A673 (cell line): ENCODE data around the gene ITIH5. TPM values are rescaled to one million over a fixed set of nuclear protein-coding genes. Genes with fewer than 3 reads are reported as not detected.

ENCODE experiments used
- BruUV-seq: library from RNA; stranded (reverse); fragments of 400-500 nt; replicated peaks from 2 replicates; lab custom pipeline; 2021; lab: Mats Ljungman, UMichigan
- CTCF ChIA-PET: fragments of 300-600 bp; sonication (Branson Sonifier 250); formaldehyde crosslinking; loops from one replicate; lab custom pipeline; 2022; ENCODE audit warnings: antibody characterized with exemption; lab: Charles Lee
- POLR2A ChIA-PET: fragments of 300-600 bp; sonication (Branson Sonifier 250); formaldehyde crosslinking; loops from one replicate; lab custom pipeline; 2022; ENCODE audit warnings: antibody characterized with exemption; ENCODE audit not compliant: low non-redundant PET; lab: Charles Lee
- DNase-seq: peaks from one replicate; pipeline ENCODE4 v3.0.0-alpha.2; 2015; ENCODE audit warnings: low spot score
- H3K27ac ChIP-seq: fragments of 200-600 bp; sonication (generic); 2 replicates; pipeline ENCODE4 v1.5.1; 2016; ENCODE audit warnings: mixed run types, low read depth, mild to moderate bottlenecking, mixed read lengths, antibody characterized with exemption, low read length; ENCODE audit not compliant: poor library complexity, severe bottlenecking
- H3K27me3 ChIP-seq: fragments of 200-600 bp; sonication (generic); replicated peaks from 2 replicates; pipeline ENCODE4 v1.6.1; 2017; ENCODE audit warnings: mixed run types, low read depth, mild to moderate bottlenecking, mixed read lengths, antibody characterized with exemption, low read length; ENCODE audit not compliant: insufficient read depth, poor library complexity
- H3K36me3 ChIP-seq: fragments of 200-600 bp; sonication (generic); 2 replicates; pipeline ENCODE4 v1.6.1; 2016; ENCODE audit warnings: mixed run types, mild to moderate bottlenecking, mixed read lengths, antibody characterized with exemption, low read length; ENCODE audit not compliant: insufficient read depth, poor library complexity, severe bottlenecking
- H3K4me1 ChIP-seq: fragments of 200-600 bp; sonication (generic); 2 replicates; pipeline ENCODE4 v1.6.1; 2017; ENCODE audit warnings: mixed run types, mild to moderate bottlenecking, mixed read lengths, antibody characterized with exemption, low read length; ENCODE audit not compliant: insufficient read depth, poor library complexity, severe bottlenecking
- H3K4me3 ChIP-seq: fragments of 200-600 bp; sonication (generic); 2 replicates; pipeline ENCODE4 v1.5.1; 2016; ENCODE audit warnings: low read depth, mixed run types, mild to moderate bottlenecking, mixed read lengths, low read length; ENCODE audit not compliant: poor library complexity, severe bottlenecking
- H3K9me3 ChIP-seq: fragments of 200-600 bp; sonication (generic); 2 replicates; pipeline ENCODE4 v1.6.1; 2016; ENCODE audit warnings: mixed run types, low read depth, mild to moderate bottlenecking, mixed read lengths, antibody characterized with exemption, low read length; ENCODE audit not compliant: poor library complexity, severe bottlenecking
- CTCF ChIP-seq: fragments of 300-800, 200-600 bp; sonication (generic); conservative IDR thresholded peaks from 2 replicates; pipeline ENCODE4 v1.5.1; 2017; ENCODE audit warnings: low read depth, mild to moderate bottlenecking, antibody characterized with exemption, low read length, moderate library complexity, mixed read lengths
- EZH2 ChIP-seq: fragments of 200-600 bp; sonication (generic); IDR thresholded peaks from 2 replicates; pipeline ENCODE4 v1.6.1; 2017; ENCODE audit warnings: borderline replicate concordance, low read depth, mild to moderate bottlenecking, mixed read lengths, antibody characterized with exemption, low read length; ENCODE audit not compliant: poor library complexity, severe bottlenecking
- intact Hi-C: fragments of 100-400 bp; cut with micrococcal nuclease; formaldehyde crosslinking; loops from one replicate; pipeline ENCODE4 v1.10.0; 2022; ENCODE audit not compliant: unreplicated experiment
- total RNA-seq: library from RNA; stranded (reverse); gene quantifications from 2 replicates; pipeline ENCODE4 v1.2.3, GENCODE V29; 2021

The ITIH5 gene
- total RNA-seq, 1 experiment from 2014 or later: not detected

- DNase-seq: no peak
- CTCF ChIA-PET: no interaction called here
- no peak overlapping the region for H3K27ac ChIP-seq
- no peak overlapping the region for H3K4me3 ChIP-seq
- H3K4me1 ChIP-seq: peaks cover 10% of the 10 kb centered on the region
- BruUV-seq: no TSS peak
- no peaks in the 10 kb centered on the region for H3K9me3 ChIP-seq
- no peaks in the 10 kb centered on the region for H3K27me3 ChIP-seq
- intact Hi-C loops: no loop called here
- no peaks in the 10 kb centered on the region for H3K36me3 ChIP-seq
- POLR2A ChIA-PET: no interaction called here
- TF ChIP-seq EZH2 (no peak), CTCF (no peak)
These were observed 58.8 kb downstream of the ITIH5 start for GRCh38 chr10:7608001-7608400.

GRCh38 chr10:7606951-7607404 lies 59.8 kb downstream of the ITIH5 start:
- no peak overlapping the region for H3K4me3 ChIP-seq
- no peaks in the 10 kb centered on the region for H3K9me3 ChIP-seq
- ChIA-PET CTCF (no interaction called here), POLR2A (no interaction called here)
- intact Hi-C loops: no loop called here
- TF ChIP-seq EZH2: no peak
- TF ChIP-seq CTCF: no peak
- H3K4me1 ChIP-seq: peaks cover 10% of the 10 kb centered on the region
- no TSS peak for BruUV-seq
- no peaks in the 10 kb centered on the region for H3K36me3 ChIP-seq
- H3K27me3 ChIP-seq: no peaks in the 10 kb centered on the region
- H3K27ac ChIP-seq: no peak overlapping the region
- no peak for DNase-seq

- no peak for TF ChIP-seq EZH2
- no peak for TF ChIP-seq CTCF
- no peaks in the 10 kb centered on the region for H3K36me3 ChIP-seq
- ChIA-PET POLR2A (no interaction called here), CTCF (interaction anchor here (0.6 kb wide), 1 partner anchor 25 kb away, joined by 4 read pairs; no protein-coding TSS in a partner anchor)
- H3K4me3 ChIP-seq: no peak overlapping the region
- no peak for DNase-seq
- no peaks in the 10 kb centered on the region for H3K27me3 ChIP-seq
- intact Hi-C loops: no loop called here
- H3K9me3 ChIP-seq: no peaks in the 10 kb centered on the region
- H3K27ac ChIP-seq: no peak overlapping the region
- no TSS peak for BruUV-seq
- H3K4me1 ChIP-seq: peaks cover 3% of the 10 kb centered on the region
These were observed 61.0 kb downstream of the ITIH5 start for GRCh38 chr10:7605565-7606295.
